ENCODE data around the gene SEC61G.

Gene SEC61G

GRCh38 chr7:54758702-54759592 lies at the start of gene SEC61G:
Gene SEC61G, minus strand, starts transcription at chr7:54759211. Its CDS starts 1,623 bp downstream, at chr7:54757588.
- DNase-seq = peak; percentile 77 to 98 (median 94)

- DNase-seq = no peak
Measured at GRCh38 chr7:54802841-54803240, 43.8 kb upstream of the SEC61G start.

- DNase-seq = no peak
Measured at GRCh38 chr7:54802114-54802513, 43.1 kb upstream of the SEC61G start.

- DNase-seq = no peak
Measured at GRCh38 chr7:54799792-54800191, 40.8 kb upstream of the SEC61G start.

GRCh38 chr7:54798530-54798929 lies 39.5 kb upstream of the SEC61G start:
- DNase-seq = no peak

GRCh38 chr7:54796853-54797252 lies 37.8 kb upstream of the SEC61G start:
- no peak for DNase-seq

- DNase-seq = no peak
Measured at GRCh38 chr7:54796150-54796549, 37.1 kb upstream of the SEC61G start.

- DNase-seq = no peak
Measured at GRCh38 chr7:54792383-54792782, 33.4 kb upstream of the SEC61G start.

GRCh38 chr7:54788664-54789063 lies 29.7 kb upstream of the SEC61G start:
- peak in 18 of 56 donors; percentile 2 to 46 (median 12) for DNase-seq

GRCh38 chr7:54785261-54785660 lies 26.2 kb upstream of the SEC61G start:
- no peak for DNase-seq

- DNase-seq = no peak
Measured at GRCh38 chr7:54783952-54784351, 24.9 kb upstream of the SEC61G start.

- DNase-seq = no peak
Measured at GRCh38 chr7:54782829-54783228, 23.8 kb upstream of the SEC61G start.

- DNase-seq = no peak
Measured at GRCh38 chr7:54782314-54782713, 23.3 kb upstream of the SEC61G start.

GRCh38 chr7:54781134-54781920 lies 22.3 kb upstream of the SEC61G start:
- no peak for DNase-seq

- DNase-seq = no peak
Measured at GRCh38 chr7:54780490-54780889, 21.5 kb upstream of the SEC61G start.

GRCh38 chr7:54778696-54779540 lies 19.9 kb upstream of the SEC61G start:
- DNase-seq = no peak

GRCh38 chr7:54778166-54778565 lies 19.2 kb upstream of the SEC61G start:
- no peak for DNase-seq

- DNase-seq = no peak
Measured at GRCh38 chr7:54774785-54775740, 16.1 kb upstream of the SEC61G start.

- peak in 55 of 56 donors; percentile 4 to 81 (median 43) for DNase-seq
Measured at GRCh38 chr7:54773472-54774399, 14.7 kb upstream of the SEC61G start.
